ENCODE data around the gene EMID1.

DNA sequence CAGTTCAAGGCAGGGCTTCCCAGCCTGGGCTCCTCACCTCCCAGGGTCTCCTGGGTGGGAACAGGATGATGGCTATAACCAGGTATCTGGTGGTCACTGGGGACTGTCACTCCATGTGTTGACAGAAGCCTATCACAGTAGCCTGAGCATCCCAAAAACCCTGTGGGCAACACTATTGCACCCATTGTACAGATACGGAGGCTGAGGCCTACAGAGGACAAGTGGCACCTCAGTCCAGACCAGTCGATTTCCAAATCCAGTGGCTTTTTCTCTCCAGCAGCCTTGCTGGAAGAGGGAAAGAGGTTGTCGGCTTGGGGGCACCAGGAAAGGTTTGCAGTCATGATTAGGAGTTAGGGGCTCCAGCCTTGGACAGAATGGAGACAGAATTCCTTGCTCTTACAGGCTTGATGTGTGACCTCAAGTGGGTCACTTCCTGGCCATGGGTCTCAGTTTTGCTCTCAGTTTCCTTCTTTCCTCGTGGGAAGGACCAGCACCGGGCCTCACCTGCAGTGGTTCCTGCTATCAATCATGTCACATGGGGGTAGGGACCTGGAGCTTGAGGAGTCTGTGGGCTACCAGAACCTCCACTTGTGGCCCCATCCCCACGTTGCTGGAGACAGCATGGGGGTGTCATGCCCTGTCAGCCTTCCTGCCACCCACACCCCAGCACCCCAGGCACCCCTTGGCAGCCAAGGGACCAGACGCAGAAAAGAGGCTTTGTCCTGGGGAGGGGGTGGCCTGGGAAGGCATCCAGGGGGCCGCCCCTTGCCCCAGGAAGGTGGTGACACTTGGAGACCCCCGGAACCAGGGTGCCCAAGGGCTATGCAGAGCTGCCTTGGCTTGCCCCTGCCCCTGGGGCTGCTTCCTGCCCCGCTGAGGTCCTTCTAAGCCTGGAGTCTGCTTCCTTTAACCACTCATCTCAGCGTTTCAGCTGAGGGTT, 2.1 kb downstream of the EMID1 start:
- TF ChIP-seq, protein P1, sequence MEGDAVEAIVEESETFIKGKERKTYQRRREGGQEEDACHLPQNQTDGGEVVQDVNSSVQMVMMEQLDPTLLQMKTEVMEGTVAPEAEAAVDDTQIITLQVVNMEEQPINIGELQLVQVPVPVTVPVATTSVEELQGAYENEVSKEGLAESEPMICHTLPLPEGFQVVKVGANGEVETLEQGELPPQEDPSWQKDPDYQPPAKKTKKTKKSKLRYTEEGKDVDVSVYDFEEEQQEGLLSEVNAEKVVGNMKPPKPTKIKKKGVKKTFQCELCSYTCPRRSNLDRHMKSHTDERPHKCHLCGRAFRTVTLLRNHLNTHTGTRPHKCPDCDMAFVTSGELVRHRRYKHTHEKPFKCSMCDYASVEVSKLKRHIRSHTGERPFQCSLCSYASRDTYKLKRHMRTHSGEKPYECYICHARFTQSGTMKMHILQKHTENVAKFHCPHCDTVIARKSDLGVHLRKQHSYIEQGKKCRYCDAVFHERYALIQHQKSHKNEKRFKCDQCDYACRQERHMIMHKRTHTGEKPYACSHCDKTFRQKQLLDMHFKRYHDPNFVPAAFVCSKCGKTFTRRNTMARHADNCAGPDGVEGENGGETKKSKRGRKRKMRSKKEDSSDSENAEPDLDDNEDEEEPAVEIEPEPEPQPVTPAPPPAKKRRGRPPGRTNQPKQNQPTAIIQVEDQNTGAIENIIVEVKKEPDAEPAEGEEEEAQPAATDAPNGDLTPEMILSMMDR (conservative IDR thresholded peaks at IDR 0.05), result no peak
- TF ChIP-seq EZH2 (IDR thresholded peaks at IDR 0.05; ENCODE audit: low read depth), result no peak

Measured in PC-9 (cell line).